ENCODE results near the gene P2RY1.

- no peak for TF ChIP-seq POLR2AphosphoS5 (IDR thresholded peaks at IDR 0.05)
- TF ChIP-seq CTCF (IDR thresholded peaks at IDR 0.05): no peak
Measured at GRCh38 chr3:152793969-152794368, 41.0 kb upstream of the P2RY1 start.

Measured in gastroesophageal sphincter (tissue), 3 donors.